Osteoblast (primary cell): ENCODE measurements around the gene ANP32A. TPM values are rescaled to one million over a fixed set of nuclear protein-coding genes. Genes with fewer than 3 reads are reported as not detected.

ENCODE experiments used
- DNase-seq: peaks from one replicate; pipeline ENCODE4 v3.0.0; 2011; ENCODE audit warnings: low spot score, mixed read lengths; ENCODE audit not compliant: insufficient read length; ENCODE audit errors: missing footprints
- H2AFZ ChIP-seq: 2 replicates; pipeline ENCODE4 v1.6.0; 2011; ENCODE audit warnings: mild to moderate bottlenecking, low read length
- H3K27ac ChIP-seq: 2 replicates; pipeline ENCODE4 v1.5.1; 2011; ENCODE audit warnings: mild to moderate bottlenecking, low read depth, low read length, moderate library complexity
- H3K27me3 ChIP-seq: 2 replicates; pipeline ENCODE4 v1.6.0; 2012; ENCODE audit warnings: mild to moderate bottlenecking, control low read depth, inconsistent platforms, low read length, moderate library complexity; ENCODE audit not compliant: insufficient read depth
- H3K36me3 ChIP-seq: 2 replicates; pipeline ENCODE4 v1.5.1; 2011; ENCODE audit warnings: mild to moderate bottlenecking, low read length, control low read depth, moderate library complexity; ENCODE audit not compliant: insufficient read depth
- H3K4me1 ChIP-seq: 2 replicates; pipeline ENCODE4 v1.5.1; 2011; ENCODE audit warnings: mild to moderate bottlenecking, low read length, control low read depth, moderate library complexity; ENCODE audit not compliant: insufficient read depth
- H3K4me2 ChIP-seq: 2 replicates; pipeline ENCODE4 v1.6.0; 2011; ENCODE audit warnings: mild to moderate bottlenecking, low read length; ENCODE audit not compliant: insufficient read depth
- H3K4me3 ChIP-seq: fragments of 200-600 bp; sonication (generic); 3 replicates; pipeline ENCODE4 v1.5.1; 2012; ENCODE audit warnings: mild to moderate bottlenecking, low read length, inconsistent platforms; ENCODE audit not compliant: insufficient read depth
- H3K79me2 ChIP-seq: 2 replicates; pipeline ENCODE4 v1.6.0; 2012; ENCODE audit warnings: mild to moderate bottlenecking, low read length, control low read depth, inconsistent platforms; ENCODE audit not compliant: insufficient read depth
- H3K9me3 ChIP-seq: 2 replicates; pipeline ENCODE4 v1.5.1; 2011; ENCODE audit warnings: low read depth, low read length, control low read depth
- H4K20me1 ChIP-seq: 2 replicates; pipeline ENCODE4 v1.6.0; 2012; ENCODE audit warnings: mild to moderate bottlenecking, low read length, control low read depth; ENCODE audit not compliant: insufficient read depth
- CTCF ChIP-seq: IDR thresholded peaks from 2 replicates; pipeline ENCODE4 v1.5.1; 2011; ENCODE audit warnings: mild to moderate bottlenecking, low read depth, low read length, moderate library complexity; ENCODE audit errors: extremely low read depth
- total RNA-seq: library from RNA; depleted of rRNA; stranded (reverse); fragments of >200 nt; gene quantifications from 2 replicates; pipeline ENCODE4 v1.2.3, GENCODE V29; 2012

ANP32A gene
- total RNA-seq, 1 donor, result 29.7 TPM

- peak overlapping the region; percentile 94 for H2AFZ ChIP-seq
- peaks cover 26% of the 10 kb centered on the region for H3K4me1 ChIP-seq
- H3K4me3 ChIP-seq, result peak overlapping the region; percentile 93
- DNase-seq, result peak; percentile 92
- no peak for TF ChIP-seq CTCF
- peaks cover 11% of the 10 kb centered on the region for H4K20me1 ChIP-seq
- H3K27ac ChIP-seq, result peak overlapping the region; percentile 89
- H3K79me2 ChIP-seq, result peaks cover 71% of the 10 kb centered on the region
- no peaks in the 10 kb centered on the region for H3K27me3 ChIP-seq
- H3K9me3 ChIP-seq, result no peaks in the 10 kb centered on the region
- H3K36me3 ChIP-seq, result no peaks in the 10 kb centered on the region
- H3K4me2 ChIP-seq, result peak overlapping the region; percentile 100
Observed at GRCh38 chr15:68818769-68819494, 1.8 kb downstream of the ANP32A start.

GRCh38 chr15:68818066-68818768, 2.5 kb downstream of the ANP32A start:
- TF ChIP-seq CTCF, result no peak
- Histone ChIP-seq H4K20me1 (peaks cover 15% of the 10 kb centered on the region), H3K4me1 (peaks cover 28% of the 10 kb centered on the region), H3K79me2 (peaks cover 76% of the 10 kb centered on the region), H2AFZ (no peak overlapping the region), H3K9me3 (no peaks in the 10 kb centered on the region), H3K4me2 (peak overlapping the region; percentile 100), H3K27me3 (no peaks in the 10 kb centered on the region), H3K4me3 (peak overlapping the region; percentile 93), H3K36me3 (no peaks in the 10 kb centered on the region), H3K27ac (peak overlapping the region; percentile 89)
- peak; percentile 96 for DNase-seq

GRCh38 chr15:68817304-68818065, 3.2 kb downstream of the ANP32A start:
- H3K9me3 ChIP-seq, result no peaks in the 10 kb centered on the region
- H3K4me1 ChIP-seq, result peaks cover 34% of the 10 kb centered on the region
- peak overlapping the region; percentile 89 for H3K27ac ChIP-seq
- peak overlapping the region; percentile 100 for H3K4me2 ChIP-seq
- H2AFZ ChIP-seq, result peak overlapping the region; percentile 91
- H3K27me3 ChIP-seq, result no peaks in the 10 kb centered on the region
- peak overlapping the region; percentile 93 for H3K4me3 ChIP-seq
- peaks cover 83% of the 10 kb centered on the region for H3K79me2 ChIP-seq
- DNase-seq, result peak; percentile 93
- H3K36me3 ChIP-seq, result no peaks in the 10 kb centered on the region
- TF ChIP-seq CTCF, result no peak
- H4K20me1 ChIP-seq, result peaks cover 22% of the 10 kb centered on the region
